ENCODE results near the gene OLFM4.
"Not testable (repeated sequence)": the region's sequence is repeated elsewhere in the genome, so short reads cannot be mapped to it uniquely, and the experiment has no call there.

The OLFM4 gene

DNA sequence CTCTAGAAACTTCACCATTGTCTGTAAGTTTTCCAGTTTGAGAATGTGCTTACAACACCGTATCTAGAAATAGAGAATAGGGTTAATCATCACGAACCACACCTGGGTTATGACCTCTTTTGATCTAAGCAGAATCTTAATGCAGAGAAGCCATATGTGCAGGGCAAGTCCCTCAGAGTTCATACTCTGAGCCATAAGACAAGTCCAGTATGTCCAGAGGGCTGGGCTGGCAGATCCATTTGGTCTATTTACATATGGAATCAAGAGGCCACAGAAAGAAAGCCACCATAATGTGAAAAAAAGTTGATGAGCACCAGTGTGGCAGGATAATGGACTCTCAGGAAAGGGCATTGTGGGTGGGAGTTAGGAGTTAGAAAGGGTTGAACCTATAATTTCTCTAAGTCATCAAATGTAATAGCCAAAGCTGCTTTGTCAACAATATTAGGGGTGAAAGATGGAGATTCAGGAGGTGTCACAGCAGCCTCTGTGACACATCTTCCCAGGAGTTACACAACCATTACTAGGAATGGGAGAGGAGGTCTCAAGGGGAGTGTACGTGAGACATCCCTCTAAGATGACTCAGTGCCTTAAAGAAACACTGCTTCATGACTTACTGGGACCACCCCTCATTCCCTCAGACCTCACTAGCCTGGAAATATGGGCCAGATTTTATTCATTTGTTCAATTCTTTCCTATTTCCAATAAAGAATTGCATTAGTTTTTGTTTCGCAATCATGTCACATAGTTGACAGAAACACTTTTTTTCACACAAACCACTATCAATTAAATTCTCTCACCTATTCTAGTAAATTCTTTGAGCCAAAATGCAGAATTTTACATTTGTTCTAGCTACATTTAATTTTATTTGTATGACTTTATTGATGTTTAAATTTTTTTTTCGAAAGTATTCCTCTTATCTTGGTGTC, 30.4 kb upstream of the OLFM4 start:
- Histone ChIP-seq H3K9me3 (ENCODE audit: control insufficient read depth, insufficient read depth, low read depth, low read length) (peaks cover 3% of the 10 kb centered on the region; the same call in 1 of the 2 replicates), H3K36me3 (ENCODE audit: control insufficient read depth, insufficient read depth, low read length) (no peaks in the 10 kb centered on the region), H3K4me1 (ENCODE audit: control insufficient read depth, insufficient read depth, low read length) (peaks cover 13% of the 10 kb centered on the region), H3K9ac (ENCODE audit: low read length) (no peak overlapping the region), H3K4me3 (ENCODE audit: low read depth, low read length) (no peak overlapping the region), H3K27me3 (ENCODE audit: control insufficient read depth, insufficient read depth, low read length) (no peaks in the 10 kb centered on the region), H3K27ac (ENCODE audit: low read depth, low read length) (no peak overlapping the region)

DNA sequence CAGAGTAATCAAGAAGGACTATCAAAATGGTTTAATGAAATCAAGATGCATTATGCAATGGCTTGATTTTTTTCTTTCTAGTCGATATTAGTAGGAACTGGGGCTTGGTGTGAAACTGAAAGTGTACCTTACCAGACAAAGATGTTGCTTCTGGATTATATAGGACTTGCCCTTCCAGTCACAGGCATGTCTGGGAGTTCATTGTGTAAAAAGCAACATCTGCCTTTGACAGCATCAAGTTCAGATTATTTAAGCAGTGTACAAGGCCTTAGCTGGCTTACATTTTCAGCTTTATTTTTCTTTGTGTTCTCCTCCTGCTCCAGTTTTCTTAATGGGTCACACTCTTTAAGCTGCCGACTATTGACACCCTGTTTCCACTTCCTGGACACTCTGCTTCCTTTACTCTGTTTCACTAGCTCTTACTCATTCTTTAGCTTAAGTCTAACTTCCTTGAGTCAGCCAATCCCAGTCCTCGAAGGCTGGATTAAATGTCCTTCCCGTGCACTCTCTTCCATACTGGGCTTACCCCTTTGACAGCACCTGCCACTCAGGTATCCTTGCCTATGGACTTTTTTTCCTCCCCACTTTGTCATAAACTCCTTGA, 29.4 kb upstream of the OLFM4 start:
- H3K27me3 ChIP-seq (ENCODE audit: control insufficient read depth, insufficient read depth, low read length), result no peaks in the 10 kb centered on the region
- no peak overlapping the region for H3K4me3 ChIP-seq (ENCODE audit: low read depth, low read length)
- no peak overlapping the region for H3K27ac ChIP-seq (ENCODE audit: low read depth, low read length)
- peaks cover 3% of the 10 kb centered on the region; the same call in 1 of the 2 replicates for H3K4me1 ChIP-seq (ENCODE audit: control insufficient read depth, insufficient read depth, low read length)
- peaks cover 3% of the 10 kb centered on the region; the same call in 1 of the 2 replicates for H3K9me3 ChIP-seq (ENCODE audit: control insufficient read depth, insufficient read depth, low read depth, low read length)
- H3K9ac ChIP-seq (ENCODE audit: low read length), result no peak overlapping the region
- no peaks in the 10 kb centered on the region for H3K36me3 ChIP-seq (ENCODE audit: control insufficient read depth, insufficient read depth, low read length)

DNA sequence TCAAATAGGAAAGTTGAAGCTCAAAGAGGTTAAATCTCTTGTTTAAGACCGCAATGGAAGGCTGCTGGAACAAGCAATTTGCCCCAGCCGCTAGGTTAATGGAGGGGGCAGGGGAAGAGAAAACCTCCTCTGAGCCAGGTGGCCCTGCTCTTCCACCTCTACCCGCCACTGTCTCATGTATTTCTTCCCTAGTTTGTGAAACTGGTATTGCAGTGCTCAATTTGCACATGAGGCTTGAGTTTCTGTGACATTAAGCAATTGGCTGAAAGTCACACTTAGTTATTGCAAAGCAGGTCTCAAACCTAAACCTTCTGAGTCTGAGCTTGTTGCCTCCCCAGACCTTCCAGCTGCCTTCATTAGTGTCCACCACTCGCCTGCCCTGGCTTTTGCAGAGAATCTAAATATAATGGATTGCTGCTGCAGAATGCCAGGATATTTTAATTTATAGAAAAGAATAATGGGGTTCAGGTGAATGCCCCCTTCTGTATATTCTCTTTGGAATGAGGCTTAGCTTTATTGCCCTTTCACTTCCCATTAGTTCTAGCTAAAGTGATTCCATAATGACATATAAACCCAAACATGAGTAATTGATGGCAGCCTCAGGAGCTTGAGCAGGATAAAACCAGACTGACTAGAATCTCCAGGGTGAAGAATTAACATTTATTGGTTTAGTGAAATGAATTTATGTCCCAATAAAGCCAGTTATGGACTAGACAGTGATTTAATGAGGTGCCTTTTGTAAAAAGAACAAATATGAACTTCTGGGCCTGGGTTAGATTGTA, 27.0 kb upstream of the OLFM4 start:
- Histone ChIP-seq H3K4me1 (ENCODE audit: control insufficient read depth, insufficient read depth, low read length) (no peaks in the 10 kb centered on the region), H3K27ac (ENCODE audit: low read depth, low read length) (no peak overlapping the region), H3K36me3 (ENCODE audit: control insufficient read depth, insufficient read depth, low read length) (no peaks in the 10 kb centered on the region), H3K27me3 (ENCODE audit: control insufficient read depth, insufficient read depth, low read length) (no peaks in the 10 kb centered on the region), H3K4me3 (ENCODE audit: low read depth, low read length) (no peak overlapping the region), H3K9ac (ENCODE audit: low read length) (no peak overlapping the region), H3K9me3 (ENCODE audit: control insufficient read depth, insufficient read depth, low read depth, low read length) (peaks cover 3% of the 10 kb centered on the region; the same call in 1 of the 2 replicates)

DNA sequence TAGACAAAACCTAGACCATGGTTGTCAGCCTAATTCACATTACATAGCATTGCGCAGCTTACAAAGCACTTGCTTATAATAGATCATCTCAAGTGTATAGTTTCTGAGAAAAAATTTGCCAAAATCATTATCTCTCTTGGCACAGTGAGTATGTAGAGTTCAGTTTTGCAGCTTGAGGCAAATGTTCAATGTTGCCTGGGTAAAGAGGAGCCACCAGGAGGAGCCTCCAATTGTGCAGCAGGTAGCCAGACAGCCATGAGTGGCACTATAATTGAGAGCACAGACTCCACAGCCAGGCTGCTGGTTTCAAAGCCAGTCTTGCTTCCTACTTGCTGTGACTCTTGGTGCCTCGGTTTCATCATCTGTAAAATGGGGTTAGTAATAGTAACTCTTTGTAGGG, 24.0 kb upstream of the OLFM4 start:
- no peaks in the 10 kb centered on the region for H3K4me1 ChIP-seq (ENCODE audit: control insufficient read depth, insufficient read depth, low read length)

DNA sequence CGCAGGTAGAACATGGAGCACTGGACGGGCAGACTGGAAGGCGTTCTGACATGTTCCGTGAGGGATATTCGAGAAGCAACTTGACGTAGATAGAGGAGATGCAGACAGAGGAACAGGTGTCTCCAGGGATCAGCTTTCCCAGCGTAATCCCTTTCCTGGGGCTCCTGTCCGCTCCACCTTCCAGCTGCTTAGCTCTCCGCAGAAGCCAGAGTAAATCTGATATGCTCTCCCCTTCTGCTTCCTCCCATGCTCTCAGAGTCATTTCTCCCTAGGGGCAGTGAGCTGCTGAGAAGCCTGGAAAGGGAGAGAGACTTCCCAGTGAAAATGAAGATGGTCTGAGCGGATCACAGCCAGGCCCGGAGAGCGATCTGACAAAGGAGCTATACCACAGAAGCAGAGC, 23.0 kb upstream of the OLFM4 start:
- H3K9ac ChIP-seq (ENCODE audit: low read length), result no peak overlapping the region
- H3K9me3 ChIP-seq (ENCODE audit: control insufficient read depth, insufficient read depth, low read depth, low read length), result no peaks in the 10 kb centered on the region
- no peak overlapping the region for H3K27ac ChIP-seq (ENCODE audit: low read depth, low read length)
- no peaks in the 10 kb centered on the region for H3K27me3 ChIP-seq (ENCODE audit: control insufficient read depth, insufficient read depth, low read length)
- H3K4me3 ChIP-seq (ENCODE audit: low read depth, low read length), result no peak overlapping the region
- no peaks in the 10 kb centered on the region for H3K36me3 ChIP-seq (ENCODE audit: control insufficient read depth, insufficient read depth, low read length)
- H3K4me1 ChIP-seq (ENCODE audit: control insufficient read depth, insufficient read depth, low read length), result no peaks in the 10 kb centered on the region

More for the DNA sequence above, 24.0 kb upstream of the OLFM4 start:
- H3K36me3 ChIP-seq (ENCODE audit: control insufficient read depth, insufficient read depth, low read length), result no peaks in the 10 kb centered on the region
- H3K27ac ChIP-seq (ENCODE audit: low read depth, low read length), result no peak overlapping the region
- H3K9ac ChIP-seq (ENCODE audit: low read length), result no peak overlapping the region
- peaks cover 3% of the 10 kb centered on the region; the same call in 1 of the 2 replicates for H3K9me3 ChIP-seq (ENCODE audit: control insufficient read depth, insufficient read depth, low read depth, low read length)
- no peak overlapping the region for H3K4me3 ChIP-seq (ENCODE audit: low read depth, low read length)
- H3K27me3 ChIP-seq (ENCODE audit: control insufficient read depth, insufficient read depth, low read length), result no peaks in the 10 kb centered on the region

DNA sequence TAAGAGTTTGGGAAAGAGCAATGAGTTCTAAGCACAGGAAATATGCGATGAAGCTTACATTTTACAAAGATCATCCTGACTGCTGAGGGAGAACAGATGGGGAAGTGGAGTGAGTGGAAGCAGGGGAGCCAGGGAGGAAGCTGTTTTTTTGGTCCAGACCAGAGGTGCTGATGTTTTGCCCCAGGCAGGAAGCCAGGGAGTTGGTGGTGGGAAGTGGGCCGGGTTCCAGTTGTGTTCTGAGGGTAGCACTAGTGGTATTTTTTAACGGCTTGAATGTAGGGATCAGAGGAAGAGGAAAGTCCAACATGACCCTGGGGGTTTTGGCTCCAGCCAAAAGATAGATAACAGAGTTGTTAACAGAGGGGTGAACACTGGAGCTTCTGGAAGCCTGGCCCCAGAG, 20.7 kb upstream of the OLFM4 start:
- Histone ChIP-seq H3K27me3 (ENCODE audit: control insufficient read depth, insufficient read depth, low read length) (no peaks in the 10 kb centered on the region), H3K4me1 (ENCODE audit: control insufficient read depth, insufficient read depth, low read length) (no peaks in the 10 kb centered on the region)

DNA sequence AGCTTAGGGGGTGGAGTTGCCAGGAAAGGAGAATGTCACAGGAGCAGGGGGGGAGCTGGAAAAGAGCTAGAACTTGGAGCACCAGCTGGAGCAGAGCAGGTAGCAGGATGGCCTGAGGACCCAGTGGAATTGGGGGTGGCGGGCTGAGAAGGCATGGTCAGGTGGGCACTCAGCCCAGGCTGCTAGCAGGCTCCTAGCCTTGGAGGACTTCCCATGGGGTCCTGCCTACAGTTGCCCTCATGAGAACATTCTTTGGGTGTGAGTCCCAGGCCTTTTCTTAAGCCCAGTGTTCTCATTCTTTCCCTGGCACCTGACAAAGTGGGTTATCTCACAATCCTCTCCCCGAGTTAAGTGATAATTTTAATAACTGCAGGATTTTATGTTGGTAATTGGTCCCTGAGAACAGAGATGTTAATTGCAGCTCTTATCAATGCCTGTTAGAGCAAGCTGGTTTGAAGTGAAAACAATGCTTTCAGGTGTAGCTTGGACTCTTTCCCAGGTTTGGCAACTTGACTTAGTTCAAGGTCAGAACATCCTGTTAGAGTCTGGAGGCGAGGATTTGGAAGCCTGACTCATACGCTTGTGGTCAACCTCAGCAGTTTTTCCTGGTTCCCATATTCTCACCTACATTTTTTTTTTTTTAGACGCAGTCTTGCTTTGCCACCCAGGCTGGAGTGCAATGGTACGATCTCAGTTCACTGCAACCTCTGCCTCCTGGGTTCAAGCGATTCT, 18.1 kb upstream of the OLFM4 start:
- H3K36me3 ChIP-seq (ENCODE audit: control insufficient read depth, insufficient read depth, low read length), result no peaks in the 10 kb centered on the region
- no peak overlapping the region for H3K27ac ChIP-seq (ENCODE audit: low read depth, low read length)
- no peaks in the 10 kb centered on the region for H3K9me3 ChIP-seq (ENCODE audit: control insufficient read depth, insufficient read depth, low read depth, low read length)
- no peaks in the 10 kb centered on the region for H3K4me1 ChIP-seq (ENCODE audit: control insufficient read depth, insufficient read depth, low read length)
- no peaks in the 10 kb centered on the region for H3K27me3 ChIP-seq (ENCODE audit: control insufficient read depth, insufficient read depth, low read length)
- H3K9ac ChIP-seq (ENCODE audit: low read length), result no peak overlapping the region
- H3K4me3 ChIP-seq (ENCODE audit: low read depth, low read length), result no peak overlapping the region

More for the DNA sequence above, 20.7 kb upstream of the OLFM4 start:
- no peak overlapping the region for H3K9ac ChIP-seq (ENCODE audit: low read length)
- no peak overlapping the region for H3K27ac ChIP-seq (ENCODE audit: low read depth, low read length)
- H3K4me3 ChIP-seq (ENCODE audit: low read depth, low read length), result no peak overlapping the region
- no peaks in the 10 kb centered on the region for H3K9me3 ChIP-seq (ENCODE audit: control insufficient read depth, insufficient read depth, low read depth, low read length)
- H3K36me3 ChIP-seq (ENCODE audit: control insufficient read depth, insufficient read depth, low read length), result no peaks in the 10 kb centered on the region

DNA sequence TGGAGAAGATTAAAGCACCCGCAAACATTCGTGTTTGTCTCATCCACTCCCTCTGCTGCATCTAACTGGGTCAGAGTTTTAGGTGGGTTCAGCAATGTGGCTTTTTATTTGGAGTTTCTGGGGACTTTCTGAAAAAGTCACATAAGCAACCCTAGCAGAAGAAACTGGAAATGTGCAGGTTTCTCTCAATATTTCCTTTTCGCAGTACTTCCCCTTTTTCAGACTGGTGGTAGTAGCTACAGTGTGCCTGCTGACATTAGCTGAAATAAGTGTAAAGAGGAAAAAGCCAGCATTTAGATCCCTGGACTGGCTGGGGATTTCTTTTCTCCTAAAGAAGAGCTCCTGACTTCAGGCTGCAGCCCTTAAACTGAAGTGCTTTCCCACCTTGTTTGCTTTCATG, 15.9 kb upstream of the OLFM4 start:
- no peak overlapping the region for H3K27ac ChIP-seq (ENCODE audit: low read depth, low read length)
- H3K36me3 ChIP-seq (ENCODE audit: control insufficient read depth, insufficient read depth, low read length), result no peaks in the 10 kb centered on the region
- H3K27me3 ChIP-seq (ENCODE audit: control insufficient read depth, insufficient read depth, low read length), result no peaks in the 10 kb centered on the region
- H3K9me3 ChIP-seq (ENCODE audit: control insufficient read depth, insufficient read depth, low read depth, low read length), result peaks cover 7% of the 10 kb centered on the region; the same call in 1 of the 2 replicates
- H3K4me3 ChIP-seq (ENCODE audit: low read depth, low read length), result no peak overlapping the region
- H3K9ac ChIP-seq (ENCODE audit: low read length), result no peak overlapping the region
- no peaks in the 10 kb centered on the region for H3K4me1 ChIP-seq (ENCODE audit: control insufficient read depth, insufficient read depth, low read length)

DNA sequence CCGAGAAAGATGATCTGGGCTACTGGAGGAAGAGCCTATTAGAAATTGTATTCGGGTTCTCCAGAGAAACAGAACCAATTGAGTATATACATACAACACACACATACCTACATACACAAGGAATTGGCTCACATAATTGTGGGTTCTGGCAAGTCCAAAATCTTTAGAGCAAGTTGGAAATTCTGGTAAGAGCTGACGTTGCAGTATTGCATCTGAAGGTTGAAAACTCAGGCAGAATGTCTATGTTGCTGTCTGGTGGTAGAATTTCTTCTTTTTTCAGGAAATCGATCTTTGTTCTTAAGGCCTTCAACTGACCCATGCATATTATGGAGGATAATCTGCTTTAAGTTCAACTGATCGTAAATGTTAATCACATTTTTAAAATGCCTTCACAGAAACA, 15.5 kb upstream of the OLFM4 start:
- Histone ChIP-seq H3K9me3 (ENCODE audit: control insufficient read depth, insufficient read depth, low read depth, low read length) (peaks cover 7% of the 10 kb centered on the region; the same call in 1 of the 2 replicates), H3K9ac (ENCODE audit: low read length) (no peak overlapping the region), H3K36me3 (ENCODE audit: control insufficient read depth, insufficient read depth, low read length) (no peaks in the 10 kb centered on the region), H3K4me3 (ENCODE audit: low read depth, low read length) (no peak overlapping the region), H3K4me1 (ENCODE audit: control insufficient read depth, insufficient read depth, low read length) (no peaks in the 10 kb centered on the region), H3K27ac (ENCODE audit: low read depth, low read length) (no peak overlapping the region), H3K27me3 (ENCODE audit: control insufficient read depth, insufficient read depth, low read length) (no peaks in the 10 kb centered on the region)

DNA sequence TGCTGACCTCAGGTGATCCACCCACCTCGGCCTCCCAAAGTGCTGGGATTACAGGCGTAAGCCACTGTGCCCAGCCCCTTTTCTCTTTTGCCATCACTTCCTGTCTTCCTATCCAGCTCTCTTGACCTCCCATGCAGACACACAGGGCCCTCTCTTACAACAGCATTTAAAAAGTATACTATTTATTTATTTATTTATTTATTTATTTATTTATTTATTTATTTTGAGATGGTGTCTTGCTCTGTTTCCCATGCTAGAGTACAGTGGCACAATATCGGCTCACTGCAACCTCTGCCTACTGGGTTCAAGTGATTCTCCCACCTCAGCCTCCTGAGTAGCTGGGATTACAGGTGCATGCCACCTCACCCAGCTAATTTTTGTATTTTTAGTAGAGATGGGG, 14.6 kb upstream of the OLFM4 start:
- H3K9ac ChIP-seq (ENCODE audit: low read length); H3K36me3 ChIP-seq (ENCODE audit: control insufficient read depth, insufficient read depth, low read length); H3K27ac ChIP-seq (ENCODE audit: low read depth, low read length); H3K27me3 ChIP-seq (ENCODE audit: control insufficient read depth, insufficient read depth, low read length); H3K4me3 ChIP-seq (ENCODE audit: low read depth, low read length); H3K9me3 ChIP-seq (ENCODE audit: control insufficient read depth, insufficient read depth, low read depth, low read length); H3K4me1 ChIP-seq (ENCODE audit: control insufficient read depth, insufficient read depth, low read length): not testable (repeated sequence)
